Stimulated activated CD8-positive, alpha-beta memory T cell treated with anti-CD3 and anti-CD28 coated beads, Interleukin-15, amount 100 ng/mL, for 1 hour (primary cell): ENCODE measurements around the gene ST6GAL1.
"Not testable (repeated sequence)": the region's sequence is repeated elsewhere in the genome, so short reads cannot be mapped to it uniquely, and the experiment has no call there.

Source experiments
- DNase-seq: peaks from one replicate; pipeline ENCODE4 v3.0.0-alpha.2; 2020; ENCODE audit warnings: low read depth

The ST6GAL1 gene

GRCh38 chr3:187046033-187046432 lies 115.7 kb downstream of the ST6GAL1 start:
- DNase-seq, result no peak

GRCh38 chr3:187049462-187050101 lies 119.3 kb downstream of the ST6GAL1 start:
- no peak for DNase-seq

- DNase-seq, result no peak
Observed at GRCh38 chr3:187051066-187051465, 120.7 kb downstream of the ST6GAL1 start.

- no peak for DNase-seq
Observed at GRCh38 chr3:187051724-187052366, 121.5 kb downstream of the ST6GAL1 start.

- not testable (repeated sequence) for DNase-seq
Observed at GRCh38 chr3:187052427-187052826, 122.1 kb downstream of the ST6GAL1 start.

GRCh38 chr3:187054433-187054832 lies 124.1 kb downstream of the ST6GAL1 start:
- not testable (repeated sequence) for DNase-seq

GRCh38 chr3:187057803-187058202 lies 127.5 kb downstream of the ST6GAL1 start:
- not testable (repeated sequence) for DNase-seq

GRCh38 chr3:187061748-187062147 lies 131.4 kb downstream of the ST6GAL1 start:
- DNase-seq, result no peak

GRCh38 chr3:187062526-187063177 lies 132.3 kb downstream of the ST6GAL1 start:
- no peak for DNase-seq

GRCh38 chr3:187063286-187064121 lies 133.2 kb downstream of the ST6GAL1 start:
- DNase-seq, result no peak

- no peak for DNase-seq
Observed at GRCh38 chr3:187064210-187065115, 134.1 kb downstream of the ST6GAL1 start.

- no peak for DNase-seq
Observed at GRCh38 chr3:187066228-187066995, 136.1 kb downstream of the ST6GAL1 start.

- DNase-seq, result no peak
Observed at GRCh38 chr3:187068787-187069186, 138.5 kb downstream of the ST6GAL1 start.

- DNase-seq, result no peak
Observed at GRCh38 chr3:187069857-187070516, 139.7 kb downstream of the ST6GAL1 start.

- DNase-seq, result no peak
Observed at GRCh38 chr3:187072102-187072501, 141.8 kb downstream of the ST6GAL1 start.

- DNase-seq, result no peak
Observed at GRCh38 chr3:187072511-187072910, 142.2 kb downstream of the ST6GAL1 start.

GRCh38 chr3:187073581-187074098 lies 143.3 kb downstream of the ST6GAL1 start:
- DNase-seq, result no peak

- no peak for DNase-seq
Observed at GRCh38 chr3:187074846-187075245, 144.5 kb downstream of the ST6GAL1 start.

GRCh38 chr3:187076297-187076696 lies 146.0 kb downstream of the ST6GAL1 start:
- no peak for DNase-seq

GRCh38 chr3:187077085-187077484 lies 146.8 kb downstream of the ST6GAL1 start:
- DNase-seq, result no peak
